Measurements from ENCODE around the gene CD80.

CD80 gene

GRCh38 chr3:119585208-119585607 lies 25.8 kb upstream of the CD80 start:
- no peak overlapping the region for H3K4me3 ChIP-seq (ENCODE audit: low read depth, low read length)
- no peak for DNase-seq (ENCODE audit: low read depth)
- TF ChIP-seq, protein P1, sequence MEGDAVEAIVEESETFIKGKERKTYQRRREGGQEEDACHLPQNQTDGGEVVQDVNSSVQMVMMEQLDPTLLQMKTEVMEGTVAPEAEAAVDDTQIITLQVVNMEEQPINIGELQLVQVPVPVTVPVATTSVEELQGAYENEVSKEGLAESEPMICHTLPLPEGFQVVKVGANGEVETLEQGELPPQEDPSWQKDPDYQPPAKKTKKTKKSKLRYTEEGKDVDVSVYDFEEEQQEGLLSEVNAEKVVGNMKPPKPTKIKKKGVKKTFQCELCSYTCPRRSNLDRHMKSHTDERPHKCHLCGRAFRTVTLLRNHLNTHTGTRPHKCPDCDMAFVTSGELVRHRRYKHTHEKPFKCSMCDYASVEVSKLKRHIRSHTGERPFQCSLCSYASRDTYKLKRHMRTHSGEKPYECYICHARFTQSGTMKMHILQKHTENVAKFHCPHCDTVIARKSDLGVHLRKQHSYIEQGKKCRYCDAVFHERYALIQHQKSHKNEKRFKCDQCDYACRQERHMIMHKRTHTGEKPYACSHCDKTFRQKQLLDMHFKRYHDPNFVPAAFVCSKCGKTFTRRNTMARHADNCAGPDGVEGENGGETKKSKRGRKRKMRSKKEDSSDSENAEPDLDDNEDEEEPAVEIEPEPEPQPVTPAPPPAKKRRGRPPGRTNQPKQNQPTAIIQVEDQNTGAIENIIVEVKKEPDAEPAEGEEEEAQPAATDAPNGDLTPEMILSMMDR (IDR thresholded peaks at IDR 0.05; ENCODE audit: control insufficient read depth, extremely low read depth, insufficient read depth): no peak

- DNase-seq (ENCODE audit: low read depth): no peak
- H3K4me3 ChIP-seq (ENCODE audit: low read depth, low read length): no peak overlapping the region
- TF ChIP-seq, protein P1 (IDR thresholded peaks at IDR 0.05; ENCODE audit: control insufficient read depth, extremely low read depth, insufficient read depth): no peak
Observed at GRCh38 chr3:119582178-119582577, 22.8 kb upstream of the CD80 start.

DNA sequence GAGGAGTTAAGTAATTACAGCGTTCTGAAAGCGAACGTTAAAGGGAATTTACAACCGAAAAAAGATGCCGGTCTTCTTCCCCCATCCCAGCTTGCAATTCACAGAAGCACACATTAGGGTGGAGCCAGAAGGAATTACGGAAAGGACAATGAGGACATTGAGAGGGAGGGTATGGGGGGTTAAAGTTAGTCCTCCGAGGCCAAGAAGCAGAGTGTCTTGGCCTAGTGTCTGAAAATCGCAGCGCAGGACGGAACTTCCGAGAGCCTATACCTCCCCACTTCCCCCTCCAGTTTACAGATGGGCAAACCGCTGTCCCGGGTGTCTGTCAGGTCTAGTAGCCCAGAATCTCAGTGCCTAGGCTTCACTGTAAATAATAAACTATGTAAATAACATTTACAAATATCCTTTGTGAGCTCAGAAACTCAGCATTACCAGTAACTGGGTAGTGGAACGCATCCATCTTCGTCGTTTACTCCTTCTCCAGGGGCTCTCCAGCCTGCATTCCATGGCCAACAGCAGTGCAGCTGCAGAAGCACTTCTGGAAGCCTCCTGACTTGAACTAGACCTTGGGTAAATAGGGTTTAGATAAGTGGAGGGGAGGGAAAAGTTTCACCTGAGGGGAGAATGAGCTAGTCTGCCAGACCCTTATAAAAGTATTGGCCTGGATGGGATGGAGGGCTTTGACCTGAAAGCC lies 20.8 kb upstream of the CD80 start:
- TF ChIP-seq, protein P1 (IDR thresholded peaks at IDR 0.05; ENCODE audit: control insufficient read depth, extremely low read depth, insufficient read depth): no peak
- DNase-seq (ENCODE audit: low read depth): no peak
- H3K4me3 ChIP-seq (ENCODE audit: low read depth, low read length): no peak overlapping the region

GRCh38 chr3:119579366-119580066 lies 20.1 kb upstream of the CD80 start, which contains the start of gene ADPRH:
Gene ADPRH (plus strand): TSS chr3:119579492. CDS start chr3:119582170, 2,678 bp downstream.
- TF ChIP-seq, protein P1 (IDR thresholded peaks at IDR 0.05; ENCODE audit: control insufficient read depth, extremely low read depth, insufficient read depth): no peak
- H3K4me3 ChIP-seq (ENCODE audit: low read depth, low read length): no peak within 1 kb of the TSS
- DNase-seq (ENCODE audit: low read depth): no peak

GRCh38 chr3:119575507-119575906 lies 16.1 kb upstream of the CD80 start:
- peak; percentile 94 for DNase-seq (ENCODE audit: low read depth)
- TF ChIP-seq, protein P1 (IDR thresholded peaks at IDR 0.05; ENCODE audit: control insufficient read depth, extremely low read depth, insufficient read depth): no peak
- no peak overlapping the region for H3K4me3 ChIP-seq (ENCODE audit: low read depth, low read length)

DNA sequence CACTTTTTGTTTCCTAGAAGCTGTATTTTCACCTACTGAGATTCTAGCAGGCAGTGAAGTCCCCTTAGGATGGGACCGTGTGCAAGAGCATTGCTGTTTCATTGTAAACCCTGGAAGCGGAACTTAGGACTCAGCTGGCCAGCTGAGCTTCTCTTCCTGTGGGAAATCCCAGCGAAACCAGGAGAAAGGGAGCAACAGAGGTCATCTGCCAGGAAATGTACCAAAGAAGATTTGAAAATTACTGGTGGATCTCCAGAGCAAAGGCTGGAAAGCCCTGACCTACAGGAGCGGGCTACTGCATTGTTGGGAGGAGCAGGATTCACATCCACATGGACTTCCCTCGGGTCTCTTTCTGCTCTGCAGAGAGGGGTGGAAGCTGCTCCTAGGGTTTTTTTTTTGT lies 12.3 kb upstream of the CD80 start:
- no peak overlapping the region for H3K4me3 ChIP-seq (ENCODE audit: low read depth, low read length)
- TF ChIP-seq, protein P1 (IDR thresholded peaks at IDR 0.05; ENCODE audit: control insufficient read depth, extremely low read depth, insufficient read depth): no peak
- DNase-seq (ENCODE audit: low read depth): no peak

Data from LNCaP clone FGC (cell line).